Vagina (tissue), 2 donors: ENCODE data around the gene DNAH7. TPM values are rescaled to one million over a fixed set of nuclear protein-coding genes. Genes with fewer than 3 reads are reported as not detected.

Source experiments
- DNase-seq, 2 donors: peaks; one replicate each; pipeline ENCODE4 v3.0.0-alpha.2; 2017; ENCODE audit errors: extremely low spot score in 2 of 2
- H3K27ac ChIP-seq: fragments of 200-600 bp; sonication (generic); one replicate; pipeline ENCODE4 v1.5.1; 2019
- H3K27me3 ChIP-seq: fragments of 200-600 bp; sonication (generic); one replicate; pipeline ENCODE4 v1.5.1; 2019
- H3K36me3 ChIP-seq, 2 donors: fragments of 200-600 bp; sonication (generic); one replicate each; pipeline ENCODE4 v1.5.1; 2017 to 2019
- H3K4me1 ChIP-seq: fragments of 200-600 bp; sonication (generic); one replicate; pipeline ENCODE4 v1.5.1; 2019
- H3K4me3 ChIP-seq, 2 donors: fragments of 200-600 bp; sonication (generic); 1 replicate in 1 of 2; 2 replicates in 1 of 2; pipeline ENCODE4 v1.5.1; 2016 to 2019
- H3K9me3 ChIP-seq: fragments of 200-600 bp; sonication (generic); one replicate; pipeline ENCODE4 v1.5.1; 2019
- POLR2A ChIP-seq, 2 donors: fragments of 450-650 bp; IDR thresholded peaks; one replicate each; pipeline ENCODE4 v1.6.1; 2017; ENCODE audit warnings: antibody characterized with exemption in 2 of 2, mild to moderate bottlenecking in 2 of 2, moderate library complexity in 2 of 2
- POLR2AphosphoS5 ChIP-seq, 2 donors: sonication (generic); formaldehyde crosslinking; IDR thresholded peaks; one replicate each; pipeline ENCODE4 v1.9.0; 2017; ENCODE audit warnings: antibody characterized with exemption in 2 of 2, mild to moderate bottlenecking in 2 of 2, low read depth in 1 of 2; ENCODE audit not compliant: insufficient read depth in 1 of 2
- intact Hi-C: fragments of 100-400 bp; cut with DNase I; formaldehyde crosslinking; loops from one replicate; pipeline ENCODE4 v1.15.1; 2023
- total RNA-seq: library from RNA; depleted of rRNA; stranded (reverse); fragments of >200 nt; gene quantifications from one replicate; pipeline ENCODE4 v1.2.3, GENCODE V29; 2016
- TF ChIP-seq, protein P1 (sequence below), 3 experiments: fragments of 450-650 bp in 2 of 3; fragments of 200-600 bp in 1 of 3; sonication (generic) in 1 of 3; IDR thresholded peaks; one replicate each; pipeline ENCODE4 v1.5.1; 2017 to 2019; ENCODE audit warnings: antibody characterized with exemption in 3 of 3, mild to moderate bottlenecking in 2 of 3, moderate library complexity in 2 of 3

Gene DNAH7
- total RNA-seq, 1 donor from 2014 or later = 0.49 TPM

DNA sequence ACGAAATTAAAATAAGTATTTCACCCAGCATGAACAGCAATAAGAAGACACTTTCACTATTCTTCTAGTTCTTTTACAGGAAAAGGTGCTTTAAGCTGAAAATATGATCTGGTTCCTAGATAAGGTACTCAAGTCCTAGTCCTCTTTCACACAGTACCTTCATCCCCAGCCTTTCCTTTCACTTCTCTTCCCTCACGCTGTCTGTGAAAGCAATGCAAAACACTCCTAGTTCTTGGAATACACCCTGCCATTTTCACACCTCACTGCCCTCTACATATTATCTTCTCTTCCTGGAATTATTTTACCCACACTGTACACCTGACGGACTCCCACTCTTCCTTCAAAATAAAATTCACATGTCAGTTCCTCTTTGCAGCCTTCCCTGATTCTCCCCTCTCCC is 82.9 kb downstream of the DNAH7 start:
- TF ChIP-seq POLR2A (IDR thresholded peaks at IDR 0.05) = no peak
- TF ChIP-seq, protein P1, sequence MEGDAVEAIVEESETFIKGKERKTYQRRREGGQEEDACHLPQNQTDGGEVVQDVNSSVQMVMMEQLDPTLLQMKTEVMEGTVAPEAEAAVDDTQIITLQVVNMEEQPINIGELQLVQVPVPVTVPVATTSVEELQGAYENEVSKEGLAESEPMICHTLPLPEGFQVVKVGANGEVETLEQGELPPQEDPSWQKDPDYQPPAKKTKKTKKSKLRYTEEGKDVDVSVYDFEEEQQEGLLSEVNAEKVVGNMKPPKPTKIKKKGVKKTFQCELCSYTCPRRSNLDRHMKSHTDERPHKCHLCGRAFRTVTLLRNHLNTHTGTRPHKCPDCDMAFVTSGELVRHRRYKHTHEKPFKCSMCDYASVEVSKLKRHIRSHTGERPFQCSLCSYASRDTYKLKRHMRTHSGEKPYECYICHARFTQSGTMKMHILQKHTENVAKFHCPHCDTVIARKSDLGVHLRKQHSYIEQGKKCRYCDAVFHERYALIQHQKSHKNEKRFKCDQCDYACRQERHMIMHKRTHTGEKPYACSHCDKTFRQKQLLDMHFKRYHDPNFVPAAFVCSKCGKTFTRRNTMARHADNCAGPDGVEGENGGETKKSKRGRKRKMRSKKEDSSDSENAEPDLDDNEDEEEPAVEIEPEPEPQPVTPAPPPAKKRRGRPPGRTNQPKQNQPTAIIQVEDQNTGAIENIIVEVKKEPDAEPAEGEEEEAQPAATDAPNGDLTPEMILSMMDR (IDR thresholded peaks at IDR 0.05) = no peak
- no peak for TF ChIP-seq POLR2AphosphoS5 (IDR thresholded peaks at IDR 0.05; ENCODE audit: insufficient read depth in 1 of 2, low read depth in 1 of 2)

DNA sequence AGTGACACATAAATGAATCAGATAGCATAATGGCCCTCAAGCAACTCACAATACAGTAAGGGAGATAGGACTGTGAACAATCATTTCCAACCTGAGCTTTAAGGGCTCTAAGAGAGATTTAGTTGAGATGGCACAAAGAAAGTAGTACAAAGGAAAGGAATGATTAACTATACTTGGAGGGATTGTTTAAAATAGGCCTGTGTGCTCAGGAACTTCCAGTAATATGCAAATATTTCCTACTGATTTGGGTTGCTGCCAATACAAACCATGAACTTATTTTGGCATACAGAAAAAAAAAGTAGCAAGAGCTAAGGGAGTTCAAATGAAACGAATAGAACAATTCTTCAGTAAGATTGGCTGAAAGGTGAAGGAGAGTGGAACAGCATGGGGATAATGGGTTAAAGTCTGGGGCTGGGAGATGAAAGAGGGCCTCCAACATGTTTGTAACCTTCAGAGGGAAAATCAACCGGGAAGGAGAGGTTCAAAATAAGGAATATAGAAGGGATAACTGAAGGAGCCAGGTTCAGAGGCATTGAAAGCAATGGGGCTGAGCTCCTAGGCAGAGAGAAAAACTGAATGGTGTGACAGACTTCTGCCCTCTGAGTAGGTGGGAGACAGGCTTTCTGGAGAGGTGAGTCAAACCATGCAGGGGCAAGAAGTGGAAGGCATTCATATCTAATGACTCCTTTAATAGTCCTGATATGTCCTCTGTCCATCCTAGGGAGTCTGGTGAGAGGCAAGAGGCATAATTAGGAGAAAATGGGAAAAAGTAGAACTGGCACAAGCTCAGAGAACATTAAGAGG is 83.5 kb downstream of the DNAH7 start:
- TF ChIP-seq, protein P1 (IDR thresholded peaks at IDR 0.05) = no peak
- TF ChIP-seq POLR2AphosphoS5 (IDR thresholded peaks at IDR 0.05; ENCODE audit: insufficient read depth in 1 of 2, low read depth in 1 of 2) = no peak
- TF ChIP-seq POLR2A (IDR thresholded peaks at IDR 0.05) = no peak
- DNase-seq = no peak
- Histone ChIP-seq H3K36me3 (no peaks in the 10 kb centered on the region), H3K27me3 (no peaks in the 10 kb centered on the region), H3K27ac (no peak overlapping the region), H3K9me3 (no peaks in the 10 kb centered on the region), H3K4me1 (no peaks in the 10 kb centered on the region), H3K4me3 (no peak overlapping the region)
- intact Hi-C loops = no loop called here

More for the DNA sequence above, 82.9 kb downstream of the DNAH7 start:
- no peak for DNase-seq
- no peaks in the 10 kb centered on the region for H3K36me3 ChIP-seq
- no peak overlapping the region for H3K4me3 ChIP-seq
- H3K27ac ChIP-seq = no peak overlapping the region
- intact Hi-C loops = no loop called here
- no peaks in the 10 kb centered on the region for H3K9me3 ChIP-seq
- H3K4me1 ChIP-seq = no peaks in the 10 kb centered on the region
- no peaks in the 10 kb centered on the region for H3K27me3 ChIP-seq

DNA sequence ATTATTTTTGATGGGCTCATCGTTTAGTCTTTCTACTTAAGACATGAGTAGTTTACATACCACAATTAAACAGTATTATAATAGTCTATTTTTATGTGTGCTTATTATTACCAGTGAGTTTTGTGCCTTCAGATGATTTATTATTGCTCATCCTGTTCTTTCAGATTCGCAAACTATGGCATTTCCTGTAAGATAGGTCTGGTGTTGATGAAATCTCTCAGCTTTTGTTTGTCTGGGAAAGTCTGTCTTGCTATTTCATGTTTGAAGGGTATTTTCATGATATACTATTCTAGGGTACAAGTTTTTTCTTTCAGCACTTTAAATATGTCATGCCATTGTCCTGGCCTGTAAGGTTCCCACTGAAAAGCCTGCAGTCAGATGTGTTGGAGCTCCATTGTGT is 101.3 kb downstream of the DNAH7 start:
- H3K27ac ChIP-seq = no peak overlapping the region
- TF ChIP-seq, protein P1 (IDR thresholded peaks at IDR 0.05) = no peak
- TF ChIP-seq POLR2AphosphoS5 (IDR thresholded peaks at IDR 0.05; ENCODE audit: insufficient read depth in 1 of 2, low read depth in 1 of 2) (no peak), POLR2A (IDR thresholded peaks at IDR 0.05) (no peak)
- DNase-seq = no peak
- H3K27me3 ChIP-seq = no peaks in the 10 kb centered on the region
- no peak overlapping the region for H3K4me3 ChIP-seq
- H3K4me1 ChIP-seq = no peaks in the 10 kb centered on the region
- no peaks in the 10 kb centered on the region for H3K36me3 ChIP-seq
- H3K9me3 ChIP-seq = no peaks in the 10 kb centered on the region
- intact Hi-C loops = no loop called here

DNA sequence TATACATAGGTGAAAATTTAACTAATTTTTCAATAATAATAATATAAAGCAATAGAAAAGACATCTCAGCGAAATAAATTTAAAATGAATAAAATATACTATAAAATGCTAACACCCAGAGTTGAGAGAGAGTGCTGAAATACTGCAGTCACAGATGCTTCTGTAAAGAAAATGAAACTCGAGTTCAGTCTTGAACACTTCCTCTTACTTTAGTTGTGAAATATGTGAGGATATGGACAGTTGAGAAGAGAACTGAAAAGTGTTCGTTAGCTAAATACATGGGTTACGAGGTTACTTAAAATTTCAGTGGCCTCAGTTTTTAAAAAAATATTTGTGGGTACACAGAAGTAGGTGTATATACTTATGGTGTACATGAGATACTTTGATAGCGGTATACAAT is 106.8 kb downstream of the DNAH7 start:
- DNase-seq = no peak
- Histone ChIP-seq H3K36me3 (no peaks in the 10 kb centered on the region), H3K9me3 (no peaks in the 10 kb centered on the region), H3K4me1 (no peaks in the 10 kb centered on the region), H3K4me3 (no peak overlapping the region), H3K27ac (no peak overlapping the region), H3K27me3 (no peaks in the 10 kb centered on the region)
- TF ChIP-seq, protein P1 (IDR thresholded peaks at IDR 0.05) = no peak
- TF ChIP-seq POLR2A (IDR thresholded peaks at IDR 0.05) = no peak
- no peak for TF ChIP-seq POLR2AphosphoS5 (IDR thresholded peaks at IDR 0.05; ENCODE audit: insufficient read depth in 1 of 2, low read depth in 1 of 2)
- intact Hi-C loops = no loop called here

DNA sequence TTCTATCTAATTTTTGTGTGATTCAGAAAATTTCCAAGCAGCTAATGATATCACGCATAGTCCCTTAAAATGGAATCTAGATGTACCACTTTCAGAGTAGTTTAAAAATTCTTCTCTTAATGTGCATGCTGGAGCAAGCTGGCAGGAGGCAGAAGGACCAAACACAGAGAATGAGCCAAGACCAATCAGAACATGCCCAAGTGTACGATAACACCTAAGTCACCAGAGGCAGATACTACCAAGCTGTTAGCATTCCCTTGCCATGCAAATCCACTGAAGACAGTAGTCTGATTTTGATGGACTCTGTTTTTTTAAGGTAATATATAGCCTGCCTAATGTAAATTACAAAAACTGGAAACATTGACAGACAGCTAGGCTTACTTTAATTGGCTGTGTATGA is 109.3 kb downstream of the DNAH7 start:
- H3K4me1 ChIP-seq = no peaks in the 10 kb centered on the region
- DNase-seq = no peak
- H3K27ac ChIP-seq = no peak overlapping the region
- intact Hi-C loops = no loop called here
- H3K9me3 ChIP-seq = no peaks in the 10 kb centered on the region
- H3K4me3 ChIP-seq = no peak overlapping the region
- no peaks in the 10 kb centered on the region for H3K36me3 ChIP-seq
- no peaks in the 10 kb centered on the region for H3K27me3 ChIP-seq
- TF ChIP-seq POLR2A (IDR thresholded peaks at IDR 0.05) = no peak
- no peak for TF ChIP-seq POLR2AphosphoS5 (IDR thresholded peaks at IDR 0.05; ENCODE audit: insufficient read depth in 1 of 2, low read depth in 1 of 2)
- TF ChIP-seq, protein P1 (IDR thresholded peaks at IDR 0.05) = no peak
